Kidney (tissue), 14 donors: Measurements from ENCODE around the gene SRSF6. TPM values are rescaled to one million over a fixed set of nuclear protein-coding genes. Genes with fewer than 3 reads are reported as not detected.

Experiments used
- DNase-seq, 5 donors: peaks; one replicate each; pipeline ENCODE4 v3.0.0-alpha.2; 2013 to 2020
- FAIRE-seq: peaks from 2 replicates; lab custom pipeline; 2012; peaks lifted over from hg19 to GRCh38; lab: Jason Lieb, UNC
- H3K27ac ChIP-seq, 2 donors: one replicate each; pipeline ENCODE4 v1.7.0; 2013; ENCODE audit warnings: low read depth in 2 of 2, low read length in 2 of 2, inconsistent platforms in 1 of 2
- H3K27me3 ChIP-seq: one replicate; pipeline ENCODE4 v1.7.1; 2013; ENCODE audit warnings: low read length, inconsistent platforms; ENCODE audit not compliant: control insufficient read depth, insufficient read depth
- H3K36me3 ChIP-seq, 3 donors: one replicate each; pipeline versions ENCODE4 v1.7.0 to v1.7.1; 2013; ENCODE audit warnings: low read length in 3 of 3, control low read depth in 1 of 3, inconsistent platforms in 1 of 3; ENCODE audit not compliant: insufficient read depth in 3 of 3, control insufficient read depth in 2 of 3
- H3K4me1 ChIP-seq, 3 donors: one replicate each; pipeline versions ENCODE4 v1.7.0 to v1.7.1; 2013; ENCODE audit warnings: low read length in 3 of 3, inconsistent platforms in 1 of 3, low read depth in 1 of 3; ENCODE audit not compliant: control insufficient read depth in 2 of 3, insufficient read depth in 2 of 3
- H3K4me3 ChIP-seq, 3 donors: one replicate each; pipeline versions ENCODE4 v1.7.0 to v1.8.1; 2013; ENCODE audit warnings: low read length in 3 of 3, control low read depth in 1 of 3, inconsistent platforms in 1 of 3
- H3K9ac ChIP-seq, 3 donors: one replicate each; pipeline versions ENCODE4 v1.7.0 to v1.7.1; 2013; ENCODE audit warnings: low read length in 3 of 3, control low read depth in 1 of 3, inconsistent platforms in 1 of 3
- H3K9me3 ChIP-seq, 3 donors: one replicate each; pipeline versions ENCODE4 v1.7.0 to v1.7.1; 2013; ENCODE audit warnings: low read length in 3 of 3, control low read depth in 1 of 3, inconsistent platforms in 1 of 3; ENCODE audit not compliant: control insufficient read depth in 2 of 3, insufficient read depth in 1 of 3
- CTCF ChIP-seq: IDR thresholded peaks from 3 replicates; pipeline ENCODE4 v1.5.1; 2012; ENCODE audit warnings: mild to moderate bottlenecking, moderate library complexity, borderline replicate concordance; ENCODE audit not compliant: insufficient read depth; ENCODE audit errors: extremely low read depth
- intact Hi-C: fragments of 100-400 bp; cut with DNase I; formaldehyde crosslinking; loops from one replicate; pipeline ENCODE4 v1.11.1; 2022
- polyA plus RNA-seq: library from polyadenylated mRNA; stranded (reverse); fragments of 350-450 nt; fragmentation: Illumina TruSeq; extraction: RNeasy Lipid Tissue Mini Kit (QIAGEN cat#74804); gene quantifications from one replicate; pipeline ENCODE4 v1.2.3, GENCODE V29; 2014; ENCODE audit warnings: low read depth, low replicate concordance; ENCODE audit not compliant: insufficient read depth
- total RNA-seq: library from RNA; stranded (reverse); fragmentation: NEBNext Ultra II Directional; extraction: Animal tissue kit (Norgen Biotek cat#: 25700); gene quantifications from one replicate; pipeline ENCODE4 v1.2.1, GENCODE V29; 2021
- donor health status: control.
- donor health status: control.
- donor health status: control.
- donor health status: control.
- donor health status: control.
- donor health status: DM: yes; HTN: yes; CAD: no.
- donor health status: Normal renal cell carcinoma (clear cell type).

Gene SRSF6
- total and polyA plus RNA-seq, 2 donors from 2014 or later: 84.9 to 131 TPM

- no peak overlapping the region for H3K4me3 ChIP-seq
- intact Hi-C loops: no loop called here
- H3K27ac ChIP-seq: no peak overlapping the region
- no peak for TF ChIP-seq CTCF
- DNase-seq: no peak
- no peaks in the 10 kb centered on the region for H3K4me1 ChIP-seq
- no peaks in the 10 kb centered on the region for H3K27me3 ChIP-seq
- no peak for FAIRE-seq
- H3K9me3 ChIP-seq: no peaks in the 10 kb centered on the region
- no peak overlapping the region for H3K9ac ChIP-seq
- H3K36me3 ChIP-seq: no peaks in the 10 kb centered on the region
These were observed 19.5 kb downstream of the SRSF6 start for GRCh38 chr20:43477193-43477592.

- Histone ChIP-seq H3K4me3 (no peak overlapping the region), H3K27ac (no peak overlapping the region), H3K36me3 (no peaks in the 10 kb centered on the region), H3K9me3 (no peaks in the 10 kb centered on the region), H3K27me3 (no peaks in the 10 kb centered on the region), H3K4me1 (no peaks in the 10 kb centered on the region), H3K9ac (no peak overlapping the region)
- DNase-seq (no peak), FAIRE-seq (no peak)
- no peak for TF ChIP-seq CTCF
- intact Hi-C loops: no loop called here
These were observed 19.9 kb downstream of the SRSF6 start for GRCh38 chr20:43477619-43478018.

- H3K27ac ChIP-seq: no peak overlapping the region
- no peak overlapping the region for H3K4me3 ChIP-seq
- no peak overlapping the region for H3K9ac ChIP-seq
- H3K4me1 ChIP-seq: no peaks in the 10 kb centered on the region
- H3K36me3 ChIP-seq: no peaks in the 10 kb centered on the region
- FAIRE-seq: no peak
- DNase-seq: peak in 1 of 5 donors; percentile 18
- no peak for TF ChIP-seq CTCF
- no peaks in the 10 kb centered on the region for H3K27me3 ChIP-seq
- no peaks in the 10 kb centered on the region for H3K9me3 ChIP-seq
- intact Hi-C loops: no loop called here
These were observed 32.3 kb downstream of the SRSF6 start for GRCh38 chr20:43490038-43490437.

- Histone ChIP-seq H3K4me3 (no peak overlapping the region), H3K27me3 (no peaks in the 10 kb centered on the region), H3K36me3 (no peaks in the 10 kb centered on the region), H3K4me1 (no peaks in the 10 kb centered on the region), H3K9me3 (no peaks in the 10 kb centered on the region), H3K9ac (no peak overlapping the region), H3K27ac (no peak overlapping the region)
- DNase-seq (no peak), FAIRE-seq (no peak)
- TF ChIP-seq CTCF: no peak
- intact Hi-C loops: no loop called here
These were observed 34.4 kb downstream of the SRSF6 start for GRCh38 chr20:43492101-43492500.
